DMS53 (cell line): ENCODE results near the gene RPL7L1.
"Not testable (repeated sequence)": the region's sequence is repeated elsewhere in the genome, so short reads cannot be mapped to it uniquely, and the experiment has no call there.

Experiments used
- DNase-seq: peaks from one replicate; lab custom pipeline; 2025; lab: John Stamatoyannopoulos, UW

RPL7L1 gene

DNA sequence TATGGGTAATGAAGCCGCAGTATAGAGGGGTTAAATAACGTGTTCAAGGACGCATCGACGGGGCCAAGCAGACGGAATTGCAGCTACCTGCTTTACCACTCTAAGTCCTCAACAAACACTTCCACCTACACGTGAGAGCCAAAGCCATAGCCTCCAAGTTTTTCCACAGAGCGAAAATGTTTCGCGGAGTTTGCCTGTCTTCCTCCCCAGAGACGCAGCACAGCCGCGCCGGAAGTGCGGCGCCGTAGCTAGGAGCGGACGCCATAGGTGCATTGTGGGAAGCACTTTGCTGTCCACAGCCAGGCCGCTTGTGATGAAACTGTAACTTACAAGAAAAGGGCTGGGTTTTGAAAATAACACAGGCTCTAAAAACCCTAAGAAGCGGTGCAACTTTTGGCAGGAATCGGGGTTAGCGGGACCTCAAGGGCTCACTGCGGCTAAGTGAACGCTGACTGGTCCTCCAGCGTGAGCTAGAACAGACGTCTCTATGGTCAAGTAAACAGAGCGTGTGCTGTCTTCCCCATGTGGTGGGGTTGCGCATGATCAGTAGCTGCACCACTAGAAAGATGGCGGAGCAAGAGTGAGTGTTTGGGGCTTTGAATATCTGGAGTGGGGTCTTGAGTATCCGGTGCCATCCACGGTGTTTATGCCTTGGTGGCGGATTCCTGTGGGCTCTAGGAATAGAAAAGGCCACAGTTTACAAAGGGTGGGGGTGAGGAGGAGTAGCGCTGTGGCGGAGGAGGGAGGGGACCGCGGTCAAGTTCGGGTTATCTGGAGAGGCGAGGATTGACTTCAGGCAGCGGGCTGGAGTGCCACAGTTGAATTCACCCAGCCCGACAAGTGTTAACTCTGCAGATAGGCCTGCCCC, at the start of gene RPL7L1:
Gene RPL7L1 (plus strand): TSS at position 245 of the 868 bp plus-strand sequence. CDS start 295 bp downstream, at position 540.
- DNase-seq, result peak; percentile 95

- no peak for DNase-seq
Observed at GRCh38 chr6:42831237-42831636, 48.2 kb upstream of the RPL7L1 start.

DNA sequence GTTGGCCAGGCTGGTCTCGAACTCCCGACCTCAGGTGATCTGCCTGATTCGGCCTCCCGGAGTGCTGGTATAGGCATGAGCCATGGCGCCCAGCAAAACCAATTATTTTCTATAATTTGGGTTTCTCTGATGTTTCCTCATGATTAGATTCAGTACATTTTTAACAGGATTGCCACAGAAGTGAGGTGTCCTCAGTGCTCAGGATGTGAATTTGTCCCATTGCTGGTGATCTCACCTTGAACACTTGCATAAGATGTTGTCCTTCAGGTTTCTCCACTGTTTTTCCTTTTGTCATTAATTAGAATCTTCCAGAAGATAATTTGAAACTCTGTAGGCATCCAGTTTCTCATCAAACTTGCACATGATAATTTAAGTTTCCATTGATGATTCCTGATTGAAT, 45.4 kb upstream of the RPL7L1 start:
- no peak for DNase-seq

- DNase-seq, result no peak
Observed at GRCh38 chr6:42841844-42842584, 37.4 kb upstream of the RPL7L1 start.

DNA sequence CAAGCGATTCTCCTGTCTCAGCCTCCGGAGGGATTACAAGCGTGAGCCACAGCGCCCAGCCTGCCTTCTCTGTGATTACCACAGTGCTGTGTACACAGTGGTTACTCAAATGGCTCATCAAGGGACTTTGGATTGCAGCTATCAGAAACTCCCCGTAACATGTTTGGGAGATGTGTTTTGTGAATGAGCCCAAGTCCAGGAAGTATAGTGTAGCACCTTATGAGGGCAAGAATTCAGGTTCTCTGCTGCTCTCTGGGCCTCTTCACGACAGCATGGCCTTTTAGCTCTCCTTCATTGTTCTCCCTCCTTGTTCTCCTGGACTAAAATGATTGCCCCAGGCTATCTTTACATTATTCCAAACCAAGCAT, 34.1 kb upstream of the RPL7L1 start:
- no peak for DNase-seq

GRCh38 chr6:42846505-42846904, 32.9 kb upstream of the RPL7L1 start:
- DNase-seq, result no peak

DNA sequence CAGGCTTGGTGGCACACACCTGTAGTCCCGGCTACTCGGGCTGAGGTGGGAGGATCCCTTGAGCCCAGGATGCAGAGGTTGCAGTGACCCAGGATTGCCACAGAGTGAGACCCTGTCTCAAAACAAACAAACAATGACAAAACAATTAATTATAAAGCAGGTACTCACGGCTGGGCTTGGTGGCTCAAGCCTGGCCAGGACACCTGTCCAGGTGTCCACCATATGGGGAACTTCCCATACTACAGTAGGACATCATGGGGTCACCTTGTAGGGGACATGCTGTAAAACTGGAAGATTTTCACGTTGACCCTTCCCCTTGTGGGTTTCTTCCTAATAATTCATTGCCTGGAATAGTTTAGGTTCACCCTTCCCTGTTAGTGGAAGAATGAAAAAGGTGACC, 30.7 kb upstream of the RPL7L1 start:
- DNase-seq, result no peak

GRCh38 chr6:42851599-42851998, 27.8 kb upstream of the RPL7L1 start:
- no peak for DNase-seq

DNA sequence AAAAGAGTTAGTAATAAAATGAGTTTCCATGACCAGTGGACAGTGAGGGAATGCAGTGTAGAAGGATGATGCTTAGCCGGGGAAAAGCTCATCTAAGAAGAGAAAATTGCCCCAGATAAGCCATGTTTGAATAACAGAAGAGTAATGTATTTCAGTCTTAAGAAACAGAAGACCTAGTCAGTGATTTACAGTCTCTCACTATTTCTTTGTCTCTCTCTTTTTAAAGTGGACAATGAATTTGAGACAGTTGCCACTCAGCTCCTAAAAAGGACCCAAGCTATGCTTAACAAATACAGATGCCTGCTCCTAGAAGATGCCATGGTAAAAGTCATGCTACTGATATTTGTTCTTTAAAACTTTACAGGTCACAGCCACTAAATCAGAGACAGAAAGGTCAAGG, 19.4 kb upstream of the RPL7L1 start:
- DNase-seq, result no peak

- no peak for DNase-seq
Observed at GRCh38 chr6:42860481-42860880, 18.9 kb upstream of the RPL7L1 start.

DNA sequence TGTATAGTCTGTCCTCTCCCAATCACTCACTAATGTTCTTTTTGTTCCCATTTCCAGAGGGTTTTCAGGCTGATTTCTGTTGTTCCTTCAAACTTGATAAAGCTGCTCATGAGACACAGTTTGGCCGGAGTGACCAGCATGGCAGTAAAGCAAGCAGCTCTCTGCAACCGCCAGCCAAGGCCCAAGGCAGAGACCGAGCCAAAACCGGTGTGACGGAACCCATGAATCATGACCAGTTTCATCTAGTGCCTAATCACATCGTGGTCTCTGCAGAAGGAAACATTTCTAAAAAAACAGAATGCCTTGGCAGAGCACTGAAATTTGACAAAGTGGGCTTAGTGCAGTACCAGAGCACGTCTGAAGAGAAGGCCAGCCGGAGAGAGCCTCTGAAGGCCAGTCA, 14.8 kb upstream of the RPL7L1 start:
- DNase-seq, result no peak

GRCh38 chr6:42870145-42870936, 9.1 kb upstream of the RPL7L1 start:
- no peak for DNase-seq

- no peak for DNase-seq
Observed at GRCh38 chr6:42871711-42872110, 7.7 kb upstream of the RPL7L1 start.

DNA sequence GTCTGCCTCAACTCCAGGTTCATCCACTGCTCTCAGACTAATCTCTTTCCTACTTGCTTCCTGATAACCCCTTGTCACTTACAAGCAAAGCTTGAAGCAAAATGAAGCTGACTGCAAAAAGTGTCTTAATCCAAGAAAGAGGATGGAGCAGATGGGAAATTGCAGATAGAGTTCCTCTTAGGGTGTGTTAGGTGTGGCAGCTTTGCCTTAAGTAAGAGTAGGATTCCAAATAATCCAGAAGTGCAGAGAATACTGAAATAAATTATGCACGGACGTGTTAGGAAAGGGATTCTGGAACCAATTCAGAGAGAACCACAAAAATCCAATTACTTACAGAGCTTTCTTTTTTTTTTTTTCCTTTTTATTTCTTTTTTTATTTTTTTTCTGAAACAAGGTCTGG, 6.1 kb upstream of the RPL7L1 start:
- DNase-seq, result no peak

GRCh38 chr6:42877695-42878094, 1.7 kb upstream of the RPL7L1 start:
- peak; percentile 31 for DNase-seq

DNA sequence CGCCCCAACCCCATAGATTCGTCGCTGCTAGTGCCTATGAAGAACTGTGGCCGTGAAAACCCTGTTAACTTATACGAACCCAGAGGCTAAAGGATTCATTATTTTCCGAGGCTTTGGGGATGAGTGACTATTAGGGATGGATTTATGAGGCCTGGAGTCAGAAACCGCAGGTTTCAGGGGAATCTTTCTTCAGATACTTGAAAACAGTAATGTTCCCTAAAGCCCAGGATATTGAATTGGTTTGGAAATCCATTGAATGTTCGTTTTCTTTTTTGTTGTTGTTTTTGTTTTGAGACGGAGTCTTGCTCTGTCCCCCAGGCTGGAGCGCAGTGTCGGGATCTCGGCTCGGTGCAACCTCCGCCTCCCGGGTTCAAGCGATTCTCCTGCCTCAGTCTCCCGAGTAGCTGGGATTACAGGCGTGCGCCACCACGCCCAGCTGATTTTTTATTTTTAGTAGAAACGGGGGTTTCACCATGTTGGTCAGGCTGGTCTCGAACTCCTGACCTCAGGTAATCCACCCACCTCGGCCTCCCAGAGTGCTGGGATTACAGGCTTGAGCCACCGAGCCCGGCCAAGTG, 913 bp downstream of the RPL7L1 start:
- DNase-seq, result not testable (repeated sequence)

DNA sequence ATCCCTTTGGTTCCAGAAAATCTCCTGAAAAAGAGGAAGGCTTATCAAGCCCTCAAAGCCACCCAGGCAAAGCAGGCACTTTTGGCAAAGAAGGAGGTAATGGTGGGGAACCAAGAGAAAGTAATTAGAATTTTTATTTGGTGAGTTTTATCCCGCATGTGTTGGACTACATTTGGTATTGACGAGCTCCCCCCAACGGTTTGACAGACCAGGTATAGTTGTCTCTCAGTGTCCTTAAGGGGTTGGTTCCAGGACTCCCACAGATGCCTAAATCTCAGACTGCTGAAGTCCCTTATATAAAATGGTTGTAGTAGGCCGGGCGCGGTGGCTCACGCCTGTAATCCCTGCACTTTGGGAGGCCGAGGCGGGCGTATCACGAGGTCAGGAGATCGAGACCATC, 1.5 kb downstream of the RPL7L1 start:
- DNase-seq, result not testable (repeated sequence)

GRCh38 chr6:42885702-42886101, 6.3 kb downstream of the RPL7L1 start:
- no peak for DNase-seq

GRCh38 chr6:42888201-42888600, 8.8 kb downstream of the RPL7L1 start:
- DNase-seq, result not testable (repeated sequence)

- peak; percentile 61 for DNase-seq
Observed at GRCh38 chr6:42889815-42890214, 10.4 kb downstream of the RPL7L1 start.

DNA sequence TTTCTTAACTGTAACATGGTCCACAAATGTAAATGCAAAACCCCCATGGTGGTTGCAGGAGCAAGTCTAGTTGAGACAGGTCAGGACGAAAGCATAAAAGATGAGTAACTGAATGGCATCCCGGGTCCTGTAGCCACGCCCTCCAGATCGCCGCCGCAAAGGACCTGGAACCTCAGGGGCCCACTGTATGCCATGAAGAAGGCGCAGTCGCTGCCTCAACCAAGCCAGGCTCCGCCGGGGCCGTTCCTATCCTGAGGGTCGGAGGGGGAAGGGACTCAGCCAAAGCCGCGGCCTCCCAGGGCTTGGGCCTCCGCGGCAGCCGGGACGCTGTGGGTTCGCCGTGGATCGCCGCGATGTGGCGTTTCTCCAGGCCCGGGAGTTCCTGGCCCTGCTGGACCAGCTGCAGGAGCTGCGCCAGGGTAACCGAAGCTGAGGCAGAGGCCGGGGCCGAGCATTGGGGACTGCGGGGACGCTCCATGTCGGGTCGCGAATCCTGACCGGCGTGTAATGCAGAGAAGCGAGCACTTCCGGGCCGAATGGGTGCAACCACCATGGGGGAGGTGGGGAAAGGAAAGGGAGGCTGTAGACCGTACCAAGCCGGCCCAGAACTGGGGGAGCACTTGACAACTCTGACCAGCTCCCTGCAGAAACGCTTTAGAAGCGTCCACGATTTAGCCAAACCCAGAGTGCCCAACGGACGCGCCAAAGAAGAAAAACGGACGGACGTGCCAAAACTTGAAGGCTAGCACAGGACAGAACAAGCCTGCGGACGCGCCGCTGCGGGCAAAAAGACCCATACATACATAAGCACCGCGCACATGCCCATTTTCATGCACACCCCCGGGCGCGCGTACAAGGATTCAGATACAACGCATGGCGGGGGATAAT, 11.1 kb downstream of the RPL7L1 start:
- peak; percentile 98 for DNase-seq
